Smooth muscle cell (in vitro differentiated cells): ENCODE results near the gene FCAMR. TPM values are rescaled to one million over a fixed set of nuclear protein-coding genes. Genes with fewer than 3 reads are reported as not detected.

Source experiments
- DNase-seq: peaks from one replicate; lab custom pipeline; 2025; ENCODE audit not compliant: unreplicated experiment; lab: John Stamatoyannopoulos, UW
- H2AFZ ChIP-seq: fragments of 200-600 bp; sonication (generic); 2 replicates; pipeline ENCODE4 v1.6.0; 2016; ENCODE audit warnings: antibody characterized with exemption, low read depth, mild to moderate bottlenecking
- H3F3A ChIP-seq: fragments of 200-600 bp; sonication (generic); 2 replicates; pipeline ENCODE4 v1.6.0; 2017; ENCODE audit warnings: antibody characterized with exemption, low read depth
- H3K27ac ChIP-seq: fragments of 200-600 bp; sonication (generic); 2 replicates; pipeline ENCODE4 v1.5.1; 2016; ENCODE audit warnings: low read depth, mild to moderate bottlenecking
- H3K27me3 ChIP-seq: fragments of 200-600 bp; sonication (generic); 2 replicates; pipeline ENCODE4 v1.6.1; 2016; ENCODE audit warnings: low read depth, mild to moderate bottlenecking
- H3K36me3 ChIP-seq: fragments of 200-600 bp; sonication (generic); 2 replicates; pipeline ENCODE4 v1.5.1; 2016; ENCODE audit warnings: low read depth
- H3K4me1 ChIP-seq: fragments of 200-600 bp; sonication (generic); 2 replicates; pipeline ENCODE4 v1.5.1; 2016; ENCODE audit warnings: low read depth
- H3K4me2 ChIP-seq: fragments of 200-600 bp; sonication (generic); 2 replicates; pipeline ENCODE4 v1.6.0; 2016; ENCODE audit warnings: mild to moderate bottlenecking
- H3K4me3 ChIP-seq: fragments of 200-600 bp; sonication (generic); 2 replicates; pipeline ENCODE4 v1.5.1; 2016; ENCODE audit warnings: mild to moderate bottlenecking
- H3K79me2 ChIP-seq: fragments of 200-600 bp; sonication (generic); 2 replicates; pipeline ENCODE4 v1.6.0; 2016; ENCODE audit warnings: low read depth, mild to moderate bottlenecking
- H3K9ac ChIP-seq: fragments of 200-600 bp; sonication (generic); 2 replicates; pipeline ENCODE4 v1.6.0; 2016; ENCODE audit warnings: low read depth
- H3K9me3 ChIP-seq: fragments of 200-600 bp; sonication (generic); replicated peaks from 2 replicates; pipeline ENCODE4 v1.5.1; 2016; ENCODE audit warnings: low read depth
- H4K20me1 ChIP-seq: fragments of 200-600 bp; sonication (generic); 2 replicates; pipeline ENCODE4 v1.6.0; 2016; ENCODE audit warnings: low read depth
- WGBS: methylation state at CpG from one replicate; pipeline ENCODE4 v1.1.7; 2016; ENCODE audit warnings: low lambda C conversion rate; 5-methylcytosine and 5-hydroxymethylcytosine counted together
- polyA plus RNA-seq: library from polyadenylated mRNA; unstranded; fragments of >200 nt; fragmentation: Nextera tagmentation; extraction: Ambion mirVana; gene quantifications from 2 replicates; pipeline ENCODE4 v1.2.1, GENCODE V29; 2016
- total RNA-seq: library from RNA; depleted of rRNA; stranded (reverse); fragments of >200 nt; gene quantifications from 2 replicates; pipeline ENCODE4 v1.2.3, GENCODE V29; 2014
- TF ChIP-seq, protein P1 (sequence below): fragments of 200-600 bp; sonication (generic); IDR thresholded peaks from 2 replicates; pipeline ENCODE4 v1.5.1; 2017; ENCODE audit warnings: borderline replicate concordance, mild to moderate bottlenecking, antibody characterized with exemption; ENCODE audit not compliant: insufficient read depth, poor library complexity, severe bottlenecking

Gene FCAMR
- total and polyA plus RNA-seq, 2 experiments from 2014 or later, result not detected

DNA sequence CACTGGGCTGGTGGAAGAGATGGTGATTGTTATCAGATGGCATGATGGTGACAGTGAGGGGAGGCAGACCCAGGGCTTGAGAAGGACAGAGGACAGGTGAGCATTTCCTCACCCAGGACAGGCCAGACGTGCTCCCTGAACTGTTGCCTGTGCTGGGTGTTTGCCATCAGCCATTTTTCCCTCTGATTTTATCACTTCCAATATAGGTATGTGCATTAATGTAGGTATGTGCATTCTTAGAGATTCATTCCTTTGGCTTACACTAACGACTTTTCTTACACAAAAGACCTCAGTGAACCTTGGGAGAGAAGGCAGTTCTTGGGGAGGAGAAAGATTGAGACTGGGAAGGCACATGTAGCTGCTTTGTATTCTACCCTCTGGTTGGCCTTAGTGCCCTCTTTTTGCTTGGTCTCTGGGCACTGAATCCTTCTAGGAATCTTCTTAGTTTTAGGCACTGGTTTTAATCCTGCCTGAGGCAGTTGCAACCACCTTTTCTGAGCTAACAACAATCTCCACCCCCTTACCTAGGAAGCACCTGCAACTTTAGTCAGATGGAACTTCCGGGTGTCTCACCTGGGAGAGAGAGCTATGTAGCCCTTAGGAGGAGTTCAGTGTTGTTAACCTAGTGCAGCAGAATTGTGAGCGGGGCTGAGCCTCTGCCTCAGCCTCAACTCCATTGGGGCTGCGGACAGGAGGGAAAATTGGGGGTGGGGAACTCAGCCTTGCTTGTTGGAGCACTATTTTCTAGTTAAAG, 31.4 kb upstream of the FCAMR start:
- no peaks in the 10 kb centered on the region for H3K27me3 ChIP-seq
- H3K4me1 ChIP-seq, result peaks cover 3% of the 10 kb centered on the region
- H3K9ac ChIP-seq, result no peak overlapping the region
- no peaks in the 10 kb centered on the region for H3K79me2 ChIP-seq
- no peaks in the 10 kb centered on the region for H3K9me3 ChIP-seq
- H3K36me3 ChIP-seq, result no peaks in the 10 kb centered on the region
- H3K27ac ChIP-seq, result no peak overlapping the region
- DNase-seq, result no peak
- no peak overlapping the region for H3K4me2 ChIP-seq
- H3F3A ChIP-seq, result no peaks in the 10 kb centered on the region
- H4K20me1 ChIP-seq, result no peaks in the 10 kb centered on the region
- TF ChIP-seq, protein P1, sequence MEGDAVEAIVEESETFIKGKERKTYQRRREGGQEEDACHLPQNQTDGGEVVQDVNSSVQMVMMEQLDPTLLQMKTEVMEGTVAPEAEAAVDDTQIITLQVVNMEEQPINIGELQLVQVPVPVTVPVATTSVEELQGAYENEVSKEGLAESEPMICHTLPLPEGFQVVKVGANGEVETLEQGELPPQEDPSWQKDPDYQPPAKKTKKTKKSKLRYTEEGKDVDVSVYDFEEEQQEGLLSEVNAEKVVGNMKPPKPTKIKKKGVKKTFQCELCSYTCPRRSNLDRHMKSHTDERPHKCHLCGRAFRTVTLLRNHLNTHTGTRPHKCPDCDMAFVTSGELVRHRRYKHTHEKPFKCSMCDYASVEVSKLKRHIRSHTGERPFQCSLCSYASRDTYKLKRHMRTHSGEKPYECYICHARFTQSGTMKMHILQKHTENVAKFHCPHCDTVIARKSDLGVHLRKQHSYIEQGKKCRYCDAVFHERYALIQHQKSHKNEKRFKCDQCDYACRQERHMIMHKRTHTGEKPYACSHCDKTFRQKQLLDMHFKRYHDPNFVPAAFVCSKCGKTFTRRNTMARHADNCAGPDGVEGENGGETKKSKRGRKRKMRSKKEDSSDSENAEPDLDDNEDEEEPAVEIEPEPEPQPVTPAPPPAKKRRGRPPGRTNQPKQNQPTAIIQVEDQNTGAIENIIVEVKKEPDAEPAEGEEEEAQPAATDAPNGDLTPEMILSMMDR, result no peak
- H2AFZ ChIP-seq, result no peak overlapping the region
- 87% methylated on average over 5 of the region's 5 CpGs for WGBS
- H3K4me3 ChIP-seq, result no peak overlapping the region

DNA sequence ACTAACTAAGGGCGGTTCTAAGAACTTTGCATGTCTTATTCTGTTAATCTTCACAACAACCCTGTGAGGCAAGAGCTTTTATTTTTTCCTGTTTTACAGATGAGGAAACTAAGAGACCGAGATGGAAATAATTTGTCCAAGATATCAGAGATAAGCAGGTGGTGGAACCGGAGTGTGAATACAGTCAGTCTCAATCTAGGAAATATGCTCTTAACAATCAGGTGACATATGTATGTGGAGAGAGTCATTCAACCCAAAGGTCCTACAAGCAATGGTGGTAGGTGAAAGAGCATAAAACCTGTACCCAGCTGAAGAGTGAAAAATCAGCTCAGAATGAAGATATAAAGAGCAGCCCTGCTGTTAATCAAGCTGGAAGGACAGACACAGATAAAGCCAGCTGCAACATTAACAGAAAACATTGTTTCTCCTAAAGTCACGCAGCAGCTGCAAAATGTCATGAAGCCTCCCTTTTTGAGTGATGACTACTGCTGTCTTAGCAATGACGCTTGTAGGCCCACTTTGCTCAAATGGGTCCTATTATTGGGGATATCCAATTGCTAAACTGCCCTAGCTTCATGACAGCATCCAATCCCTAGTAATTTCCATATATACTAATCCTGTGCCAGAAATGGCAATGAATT, 30.5 kb upstream of the FCAMR start:
- H3K27me3 ChIP-seq, result peaks cover 7% of the 10 kb centered on the region
- no peaks in the 10 kb centered on the region for H4K20me1 ChIP-seq
- H3K79me2 ChIP-seq, result no peaks in the 10 kb centered on the region
- no peak overlapping the region for H3K27ac ChIP-seq
- H3K9ac ChIP-seq, result no peak overlapping the region
- H3K4me2 ChIP-seq, result no peak overlapping the region
- H3F3A ChIP-seq, result no peaks in the 10 kb centered on the region
- H2AFZ ChIP-seq, result no peak overlapping the region
- TF ChIP-seq, protein P1, result no peak
- no peaks in the 10 kb centered on the region for H3K36me3 ChIP-seq
- peaks cover 3% of the 10 kb centered on the region for H3K4me1 ChIP-seq
- H3K4me3 ChIP-seq, result no peak overlapping the region
- WGBS, result 74% methylated on average over 5 of the region's 5 CpGs
- no peaks in the 10 kb centered on the region for H3K9me3 ChIP-seq
- no peak for DNase-seq

DNA sequence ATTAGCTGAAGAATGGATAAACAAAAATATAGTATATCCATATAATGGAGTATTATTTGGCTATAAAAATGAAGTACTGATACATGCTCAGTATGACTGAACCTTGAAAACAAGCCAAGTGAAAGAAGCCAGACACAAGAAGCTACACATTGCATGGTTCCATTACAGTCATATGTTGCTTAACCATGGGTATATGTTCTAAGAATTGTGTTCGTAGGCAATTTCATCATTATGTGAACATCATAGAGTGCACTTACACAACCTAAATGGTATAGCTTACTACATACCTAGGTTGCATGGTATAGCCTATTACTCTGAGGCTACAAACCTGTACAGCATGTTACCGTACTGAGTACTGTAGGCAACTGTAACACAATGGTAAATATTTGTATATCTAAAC, 28.6 kb upstream of the FCAMR start:
- peaks cover 3% of the 10 kb centered on the region for H3K4me1 ChIP-seq
- H3K36me3 ChIP-seq, result no peaks in the 10 kb centered on the region
- H3K79me2 ChIP-seq, result no peaks in the 10 kb centered on the region
- no peak for DNase-seq
- H4K20me1 ChIP-seq, result no peaks in the 10 kb centered on the region
- no peak overlapping the region for H2AFZ ChIP-seq
- H3K4me2 ChIP-seq, result no peak overlapping the region
- H3K27ac ChIP-seq, result no peak overlapping the region
- WGBS, result 93% methylated on average over 2 of the region's 2 CpGs
- H3K27me3 ChIP-seq, result peaks cover 14% of the 10 kb centered on the region
- no peaks in the 10 kb centered on the region for H3F3A ChIP-seq
- no peaks in the 10 kb centered on the region for H3K9me3 ChIP-seq
- no peak overlapping the region for H3K9ac ChIP-seq
- no peak overlapping the region for H3K4me3 ChIP-seq
- TF ChIP-seq, protein P1, result no peak
